Posterior vena cava (tissue), 2 donors: Measurements from ENCODE around the gene GTF2H3. TPM values are rescaled to one million over a fixed set of nuclear protein-coding genes. Genes with fewer than 3 reads are reported as not detected.
"Not testable (repeated sequence)": the region's sequence is repeated elsewhere in the genome, so short reads cannot be mapped to it uniquely, and the experiment has no call there.

ENCODE experiments used
- DNase-seq: peaks from one replicate; pipeline ENCODE4 v3.0.0-alpha.2; 2020; ENCODE audit warnings: low spot score
- intact Hi-C, 2 donors: fragments of 100-400 bp; cut with DNase I; formaldehyde crosslinking; loops; one replicate each; pipeline versions ENCODE4 v1.14.1 to v1.14.2; 2022 to 2023
- long read RNA-seq, 2 donors: library from polyadenylated mRNA; unstranded; transcript quantifications; one replicate each; pipeline ENCODE4 v2.0.0, GENCODE V29; 2020 to 2021
- total RNA-seq, 2 donors: library from RNA; stranded (reverse); fragmentation: NEBNext Ultra II Directional; extraction: Animal tissue kit (Norgen Biotek cat#: 25700); gene quantifications; one replicate each; pipeline ENCODE4 v1.2.1, GENCODE V29; 2021
- donor health status: DM: yes; HTN: yes; CAD: no.
- donor health status: DM: yes; HTN: yes; CAD: no.

The GTF2H3 gene
- total RNA-seq = 10 to 100 TPM; 20.9 TPM
- long read RNA-seq, donor 1, partial matches to known transcripts = 0 of 5 reads
- long read RNA-seq, donor 1, other reads (novel, unspliced or antisense) = 1 of 5 reads
- long read RNA-seq, donor 2, transcript GTF2H3-212 (13 exons, 3,329 nt) = major isoform, 7 of 8 reads
- long read RNA-seq, donor 2, partial matches to known transcripts = 1 of 8 reads
- long read RNA-seq, donor 2, other reads (novel, unspliced or antisense) = 0 of 8 reads

GRCh38 chr12:123633379-123634141 is at the start of gene GTF2H3, which contains the start of gene EIF2B1:
Gene GTF2H3, plus strand, starts transcription at chr12:123633829. Its CDS starts 31 bp downstream, at chr12:123633860.
Gene EIF2B1, minus strand, starts transcription at chr12:123633686. Its CDS starts 129 bp downstream, at chr12:123633557.
- intact Hi-C loops = no loop called here
- peak; percentile 98 for DNase-seq

GRCh38 chr12:123591702-123592481 is 41.7 kb upstream of the GTF2H3 start:
- intact Hi-C loops = no loop called here
- DNase-seq = no peak

DNA sequence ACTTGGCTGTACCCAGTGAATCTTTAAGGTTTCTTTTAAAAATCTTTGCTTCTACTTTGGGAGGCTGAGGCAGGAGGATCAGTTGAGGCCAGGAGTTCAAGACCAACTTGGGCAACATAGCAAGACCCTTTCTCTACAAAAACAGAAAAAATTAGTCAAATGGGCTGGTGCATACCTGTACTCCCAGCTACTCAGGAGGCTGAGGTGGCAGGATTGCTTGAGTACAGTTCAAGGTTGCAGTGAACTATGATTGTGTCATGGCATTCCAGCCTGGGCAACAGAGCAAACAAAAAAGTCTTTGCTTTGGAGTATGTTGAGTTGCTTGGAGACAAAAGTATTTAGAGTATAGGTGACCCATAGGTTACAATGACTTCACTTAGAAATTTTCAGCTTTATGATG is 37.9 kb upstream of the GTF2H3 start:
- no peak for DNase-seq

GRCh38 chr12:123597100-123597499 is 36.5 kb upstream of the GTF2H3 start:
- no peak for DNase-seq
- intact Hi-C loops = no loop called here

More for the DNA sequence above, 37.9 kb upstream of the GTF2H3 start:
- intact Hi-C loops = no loop called here

- no peak for DNase-seq
- intact Hi-C loops = no loop called here
These were observed 35.1 kb upstream of the GTF2H3 start for GRCh38 chr12:123598522-123598921.

GRCh38 chr12:123599310-123599709 is 34.3 kb upstream of the GTF2H3 start:
- intact Hi-C loops = no loop called here
- no peak for DNase-seq

GRCh38 chr12:123599721-123600120 is 33.9 kb upstream of the GTF2H3 start:
- intact Hi-C loops = no loop called here

DNA sequence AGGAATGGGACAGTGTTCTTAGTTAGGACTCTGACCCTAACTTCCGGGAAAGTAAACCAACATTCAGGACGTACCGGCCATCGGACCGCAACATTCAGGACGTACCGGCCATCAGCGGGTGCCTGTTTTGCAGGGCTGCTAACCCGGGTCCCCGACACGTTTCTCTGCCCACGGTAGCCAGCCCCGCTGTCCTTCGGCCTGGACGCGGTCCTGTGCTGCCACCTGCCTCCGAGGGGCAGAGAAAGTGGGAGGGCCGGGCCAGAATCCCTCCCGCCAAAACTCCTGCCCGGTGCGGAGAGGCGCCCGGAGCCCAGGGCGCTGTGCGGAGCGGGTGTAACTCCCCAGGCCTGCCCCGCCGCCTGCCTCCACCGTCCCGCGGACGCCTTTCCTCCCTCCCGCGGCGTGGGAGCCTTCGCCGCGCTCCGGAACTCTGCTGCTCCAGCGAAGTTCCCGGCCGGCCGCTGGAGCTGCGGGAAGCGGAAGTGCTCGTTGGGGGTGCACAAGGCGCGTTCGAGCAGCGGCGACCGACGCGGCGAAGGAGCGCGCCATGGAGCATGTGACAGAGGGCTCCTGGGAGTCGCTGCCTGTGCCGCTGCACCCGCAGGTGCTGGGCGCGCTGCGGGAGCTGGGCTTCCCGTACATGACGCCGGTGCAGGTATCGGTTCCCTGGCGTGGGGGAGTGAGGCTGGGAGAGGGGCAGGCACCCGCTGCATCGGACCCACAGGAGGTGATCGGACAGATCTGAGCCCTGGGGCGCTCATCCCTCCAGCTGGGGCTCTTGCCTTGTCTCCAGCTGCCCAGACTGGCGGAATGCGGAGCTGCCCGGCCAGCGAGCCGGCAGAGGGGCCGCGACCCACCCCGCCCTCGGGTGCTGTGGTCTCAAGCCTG is 31.8 kb upstream of the GTF2H3 start, which contains the start of gene DDX55:
TSS of gene DDX55 (plus strand) at position 498 of the 888 bp plus-strand sequence. CDS start at position 548, 50 bp downstream.
- peak; percentile 96 for DNase-seq
- intact Hi-C loops = no loop called here

More at GRCh38 chr12:123599721-123600120, 33.9 kb upstream of the GTF2H3 start:
- no peak for DNase-seq

DNA sequence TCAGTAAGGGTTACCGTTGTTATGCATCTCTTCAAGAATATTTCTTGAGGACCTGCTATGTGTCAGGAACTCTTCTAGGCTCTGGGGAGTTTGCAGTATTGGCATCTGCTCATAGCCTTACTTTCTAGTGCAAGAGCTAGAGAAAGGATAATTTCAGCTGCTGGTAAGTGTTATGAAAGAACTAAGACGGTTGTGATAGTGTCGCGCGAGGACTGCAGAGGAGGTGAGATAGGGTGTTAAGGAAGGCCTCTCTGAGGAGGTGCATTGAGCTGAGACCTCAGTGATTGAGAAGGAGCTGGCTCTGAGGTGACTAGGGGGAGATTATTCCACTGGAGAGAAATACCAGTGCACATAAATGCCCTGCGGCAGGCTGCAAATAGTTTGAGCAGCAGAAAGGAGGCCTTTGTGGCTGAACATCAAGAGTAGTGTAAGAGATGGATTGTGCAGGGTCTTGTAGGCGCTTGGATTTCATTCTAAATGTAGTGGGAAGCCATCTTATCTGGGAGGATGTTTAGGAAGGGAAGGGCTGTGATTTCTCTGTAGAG is 30.9 kb upstream of the GTF2H3 start:
- DNase-seq = no peak
- intact Hi-C loops = no loop called here

DNA sequence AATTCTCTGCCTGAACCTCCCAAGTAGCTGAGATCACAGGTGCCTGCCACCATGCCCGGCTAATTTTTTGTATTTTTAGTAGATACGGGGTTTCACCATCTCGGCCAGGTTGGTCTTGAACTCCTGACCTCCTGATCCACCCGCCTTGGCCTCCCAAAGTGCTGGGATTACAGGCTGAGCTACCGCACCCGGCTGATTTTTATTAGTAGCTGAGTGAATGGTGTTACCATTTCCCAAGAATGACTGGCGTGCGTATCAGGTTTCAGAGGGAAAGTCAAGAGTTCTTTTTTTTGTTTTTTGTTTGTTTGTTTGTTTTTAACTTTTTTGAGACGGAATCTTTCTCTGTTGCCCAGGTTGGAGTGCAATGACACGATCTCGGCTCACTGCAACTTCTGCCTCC is 30.1 kb upstream of the GTF2H3 start:
- DNase-seq = not testable (repeated sequence)

GRCh38 chr12:123607756-123608155 is 25.9 kb upstream of the GTF2H3 start:
- no peak for DNase-seq
- intact Hi-C loops = no loop called here

More for the DNA sequence above, 30.1 kb upstream of the GTF2H3 start:
- intact Hi-C loops = not testable (repeated sequence)

DNA sequence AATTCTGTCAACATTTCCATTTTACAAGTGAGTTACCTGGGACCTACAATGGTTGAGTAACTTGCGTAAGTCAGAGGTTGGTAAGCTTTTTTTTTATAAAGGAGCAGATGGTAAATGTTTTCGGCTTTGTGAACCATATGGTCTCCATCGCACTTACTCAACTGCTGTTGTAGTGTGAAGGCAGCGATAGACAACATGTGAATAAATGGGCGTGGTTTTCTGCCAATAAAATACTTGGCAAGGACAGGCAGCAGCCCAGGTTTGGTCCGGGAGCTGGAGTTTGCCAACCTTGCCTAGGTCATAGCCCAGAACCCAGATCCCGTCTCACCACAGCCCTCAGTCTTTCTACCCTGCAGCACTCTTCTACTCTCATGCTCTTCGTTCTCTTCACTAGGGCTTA is 25.4 kb upstream of the GTF2H3 start:
- intact Hi-C loops = no loop called here
- no peak for DNase-seq

- intact Hi-C loops = no loop called here
- no peak for DNase-seq
These were observed 19.5 kb upstream of the GTF2H3 start for GRCh38 chr12:123614110-123614509.

- intact Hi-C loops = no loop called here
- DNase-seq = no peak
These were observed 19.1 kb upstream of the GTF2H3 start for GRCh38 chr12:123614531-123614930.

DNA sequence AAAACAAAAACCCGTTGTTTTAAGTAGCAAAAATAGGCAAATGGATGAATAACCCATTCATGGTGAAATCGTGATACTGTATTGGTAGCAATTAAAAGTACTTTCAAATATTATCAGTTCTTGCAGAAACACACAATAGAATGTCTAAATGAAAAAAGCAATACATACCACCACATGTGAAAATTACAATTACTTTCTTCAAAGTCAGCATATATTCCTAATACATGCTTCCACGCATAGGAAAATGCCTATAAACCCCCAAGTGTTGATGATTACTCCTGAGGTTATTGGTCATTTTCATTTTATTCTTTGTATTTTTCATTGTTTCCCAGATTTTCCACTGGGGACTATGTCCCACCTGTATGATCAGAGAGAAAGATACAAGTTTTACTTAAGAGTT is 16.5 kb upstream of the GTF2H3 start:
- no peak for DNase-seq
- intact Hi-C loops = no loop called here

GRCh38 chr12:123617580-123617979 is 16.0 kb upstream of the GTF2H3 start:
- DNase-seq = no peak
- intact Hi-C loops = no loop called here

DNA sequence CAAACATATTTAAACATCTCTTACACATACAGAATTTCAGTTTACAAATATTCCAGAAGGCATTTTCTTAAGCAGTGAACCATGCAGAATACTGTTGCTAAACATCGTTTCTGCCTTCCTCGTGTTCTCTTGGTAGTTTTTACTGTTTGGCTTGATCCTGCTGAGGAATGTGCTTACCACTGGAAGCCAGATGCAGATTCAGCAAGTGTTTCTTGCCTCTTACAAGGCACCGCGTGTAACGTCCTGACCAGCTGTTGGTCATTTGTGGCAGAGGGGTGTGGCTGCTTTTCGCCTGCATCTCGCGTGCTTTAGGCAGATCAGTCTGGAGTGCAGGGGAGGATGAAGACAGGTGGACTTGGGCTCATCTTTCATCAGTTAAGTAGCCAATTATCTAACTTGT is 12.5 kb upstream of the GTF2H3 start:
- intact Hi-C loops = no loop called here
- no peak for DNase-seq

DNA sequence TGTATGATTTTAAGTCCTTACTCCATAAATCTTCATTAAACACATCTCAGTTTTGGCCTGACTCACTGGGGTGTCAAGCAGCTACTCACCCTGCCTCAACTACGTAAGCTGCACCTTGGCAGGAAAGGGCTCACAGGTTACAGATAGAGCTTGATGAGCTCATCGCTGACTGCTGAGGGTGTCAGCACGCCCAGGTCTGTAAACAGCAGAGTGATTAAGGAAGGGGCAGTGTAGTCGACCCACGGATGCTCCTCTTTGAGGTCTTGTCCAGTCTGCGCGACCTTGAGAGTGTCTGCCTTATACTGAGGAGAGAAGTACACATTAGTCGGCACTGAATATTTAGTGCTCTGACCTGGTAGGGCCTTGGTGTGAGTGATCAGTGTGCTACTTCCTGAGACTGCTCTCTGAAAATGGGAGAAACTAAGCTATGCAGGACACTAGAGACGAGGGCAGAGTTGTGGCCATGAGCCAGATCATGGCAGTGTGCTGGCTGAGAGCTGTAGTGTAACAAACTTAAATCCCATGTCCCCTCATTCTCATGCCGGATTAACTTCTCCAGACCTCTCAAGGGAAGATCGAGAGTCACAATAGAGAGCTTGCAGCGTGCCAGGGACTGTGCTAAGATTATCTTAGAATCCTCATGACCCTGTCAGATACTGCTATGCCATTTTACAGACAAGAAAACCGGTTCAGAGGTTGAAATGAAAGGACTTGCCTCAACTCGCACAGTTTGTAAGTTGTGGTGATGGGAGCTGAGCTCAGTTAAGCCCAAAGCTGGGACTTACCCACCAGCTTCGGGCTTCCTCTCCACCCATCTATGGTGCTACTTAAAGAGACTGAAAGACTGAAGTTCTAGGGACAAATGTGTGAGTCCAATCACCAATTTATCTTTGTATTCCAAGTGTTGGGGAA is 11.8 kb upstream of the GTF2H3 start:
- no peak for DNase-seq
- intact Hi-C loops = no loop called here
